Activated T-helper 1 cell treated with anti-CD3 and anti-CD28 coated beads, Interleukin-2, amount 50 U/mL, for 16 hours (primary cell): ENCODE measurements around the gene OMP.

Experiments used
- DNase-seq, 2 donors: peaks; one replicate each; pipeline ENCODE4 v3.0.0-alpha.2; 2020; ENCODE audit warnings: low read depth in 1 of 2, low spot score in 1 of 2

Gene OMP

GRCh38 chr11:77152846-77153245, 50.2 kb downstream of the OMP start:
- DNase-seq: no peak
